Common myeloid progenitor, CD34-positive (primary cell): ENCODE data around the gene AKT1.

Experiments used
- CTCF ChIA-PET: fragments of 350-600 bp; sonication (Branson Sonifier 250); formaldehyde crosslinking; loops from one replicate; lab custom pipeline; 2021; ENCODE audit warnings: antibody characterized with exemption; lab: Charles Lee
- POLR2A ChIA-PET: fragments of 350-600 bp; sonication (Branson Sonifier 250); formaldehyde crosslinking; loops from one replicate; lab custom pipeline; 2021; ENCODE audit warnings: antibody characterized with exemption; lab: Charles Lee
- DNase-seq, 3 donors: peaks; one replicate each; pipeline versions ENCODE4 v3.0.0 to v3.0.0-alpha.2; 2013
- H3K27ac ChIP-seq, 2 experiments: 1 replicate in 1 of 2; 2 replicates in 1 of 2; pipeline ENCODE4 v1.7.0; 2013; ENCODE audit warnings: inconsistent platforms in 2 of 2, low read length in 2 of 2, mild to moderate bottlenecking in 2 of 2, low read depth in 1 of 2, moderate library complexity in 1 of 2; ENCODE audit not compliant: severe bottlenecking in 2 of 2, insufficient read depth in 1 of 2, poor library complexity in 1 of 2
- H3K27me3 ChIP-seq, 5 experiments: replicated peaks in 2 of 5; 1 replicate in 3 of 5; 2 replicates in 2 of 5; pipeline versions ENCODE4 v1.6.1 to v1.7.0; 2013; ENCODE audit warnings: low read length in 4 of 5, mild to moderate bottlenecking in 2 of 5, moderate library complexity in 2 of 5, inconsistent platforms in 1 of 5; ENCODE audit not compliant: insufficient read depth in 5 of 5, control insufficient read depth in 4 of 5
- H3K36me3 ChIP-seq, 4 experiments: 1 replicate in 2 of 4; 2 replicates in 2 of 4; pipeline versions ENCODE4 v1.6.1 to v1.7.0; 2013; ENCODE audit warnings: low read length in 3 of 4, control low read depth in 1 of 4, mild to moderate bottlenecking in 1 of 4; ENCODE audit not compliant: control insufficient read depth in 4 of 4, insufficient read depth in 4 of 4
- H3K4me1 ChIP-seq, 4 experiments: 1 replicate in 3 of 4; 2 replicates in 1 of 4; pipeline versions ENCODE4 v1.6.1 to v1.7.1; 2013; ENCODE audit warnings: low read length in 3 of 4, mild to moderate bottlenecking in 3 of 4, control low read depth in 1 of 4, inconsistent platforms in 1 of 4, moderate library complexity in 1 of 4; ENCODE audit not compliant: control insufficient read depth in 4 of 4, insufficient read depth in 4 of 4; ENCODE audit errors: control extremely low read depth in 1 of 4
- H3K4me3 ChIP-seq, 7 experiments: 1 replicate in 4 of 7; 2 replicates in 3 of 7; pipeline versions ENCODE4 v1.5.1 to v1.7.0; 2013; ENCODE audit warnings: mild to moderate bottlenecking in 7 of 7, low read length in 6 of 7, moderate library complexity in 6 of 7, inconsistent platforms in 2 of 7, low read depth in 2 of 7, control low read depth in 1 of 7; ENCODE audit not compliant: insufficient read depth in 4 of 7, control insufficient read depth in 1 of 7; ENCODE audit errors: extremely low read depth in 1 of 7
- H3K9me3 ChIP-seq, 5 experiments: 1 replicate in 4 of 5; 2 replicates in 1 of 5; pipeline versions ENCODE4 v1.6.1 to v1.7.1; 2013; ENCODE audit warnings: low read length in 4 of 5, mild to moderate bottlenecking in 2 of 5, inconsistent platforms in 1 of 5, low read depth in 1 of 5, moderate library complexity in 1 of 5; ENCODE audit not compliant: control insufficient read depth in 4 of 5, insufficient read depth in 2 of 5; ENCODE audit errors: control extremely low read depth in 1 of 5
- WGBS: methylation state at CpG from one replicate; pipeline ENCODE4 v1.1.5; 2013; ENCODE audit not compliant: insufficient coverage; 5-methylcytosine and 5-hydroxymethylcytosine counted together

AKT1 gene

DNA sequence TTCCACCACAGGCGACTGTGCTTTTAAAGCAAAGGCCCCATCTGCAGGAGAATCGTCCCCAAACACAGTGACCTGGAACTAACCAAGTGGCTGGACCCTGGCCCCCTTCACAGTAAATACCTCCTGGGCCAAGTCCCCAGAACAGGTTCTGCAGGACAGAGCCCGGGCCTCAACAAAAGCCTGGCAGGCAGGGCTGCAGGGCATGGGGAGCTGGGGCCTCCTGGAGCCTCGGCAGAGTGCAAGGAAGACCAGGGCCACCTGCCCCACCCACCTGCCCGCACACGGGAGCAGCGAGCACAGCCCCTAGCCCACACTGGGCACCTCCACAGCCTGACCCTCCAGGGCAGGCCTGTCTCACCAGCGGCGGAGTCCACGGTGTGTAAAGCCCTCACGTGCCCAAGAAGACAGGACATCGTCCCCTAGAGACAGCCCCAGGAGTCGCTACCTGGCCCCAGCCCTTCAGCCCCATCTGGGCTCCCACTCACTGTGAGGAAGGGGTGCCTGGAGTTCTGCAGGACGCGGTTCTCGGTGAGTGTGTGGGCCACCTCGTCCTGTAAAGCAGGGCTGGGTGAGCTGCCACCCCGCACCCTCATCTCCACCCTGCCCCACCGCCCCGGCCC lies 21.0 kb downstream of the AKT1 start:
- H3K4me1 ChIP-seq: peaks cover 0 to 3% (median 1%) of the 10 kb centered on the region in 4 experiments
- H3K9me3 ChIP-seq: peaks cover 0 to 8% (median 5%) of the 10 kb centered on the region in 5 experiments
- no peak overlapping the region for H3K27ac ChIP-seq
- no peak for DNase-seq
- ChIA-PET POLR2A (interaction anchor here (0.9 kb wide), 1 partner anchor 52 kb away, joined by 3 read pairs; no protein-coding TSS in a partner anchor), CTCF (no interaction called here)
- no peak overlapping the region for H3K4me3 ChIP-seq
- peaks cover 6 to 84% (median 59%) of the 10 kb centered on the region in 4 experiments for H3K36me3 ChIP-seq
- 94% methylated on average over 15 of the region's 20 CpGs for WGBS
- no peaks in the 10 kb centered on the region for H3K27me3 ChIP-seq

DNA sequence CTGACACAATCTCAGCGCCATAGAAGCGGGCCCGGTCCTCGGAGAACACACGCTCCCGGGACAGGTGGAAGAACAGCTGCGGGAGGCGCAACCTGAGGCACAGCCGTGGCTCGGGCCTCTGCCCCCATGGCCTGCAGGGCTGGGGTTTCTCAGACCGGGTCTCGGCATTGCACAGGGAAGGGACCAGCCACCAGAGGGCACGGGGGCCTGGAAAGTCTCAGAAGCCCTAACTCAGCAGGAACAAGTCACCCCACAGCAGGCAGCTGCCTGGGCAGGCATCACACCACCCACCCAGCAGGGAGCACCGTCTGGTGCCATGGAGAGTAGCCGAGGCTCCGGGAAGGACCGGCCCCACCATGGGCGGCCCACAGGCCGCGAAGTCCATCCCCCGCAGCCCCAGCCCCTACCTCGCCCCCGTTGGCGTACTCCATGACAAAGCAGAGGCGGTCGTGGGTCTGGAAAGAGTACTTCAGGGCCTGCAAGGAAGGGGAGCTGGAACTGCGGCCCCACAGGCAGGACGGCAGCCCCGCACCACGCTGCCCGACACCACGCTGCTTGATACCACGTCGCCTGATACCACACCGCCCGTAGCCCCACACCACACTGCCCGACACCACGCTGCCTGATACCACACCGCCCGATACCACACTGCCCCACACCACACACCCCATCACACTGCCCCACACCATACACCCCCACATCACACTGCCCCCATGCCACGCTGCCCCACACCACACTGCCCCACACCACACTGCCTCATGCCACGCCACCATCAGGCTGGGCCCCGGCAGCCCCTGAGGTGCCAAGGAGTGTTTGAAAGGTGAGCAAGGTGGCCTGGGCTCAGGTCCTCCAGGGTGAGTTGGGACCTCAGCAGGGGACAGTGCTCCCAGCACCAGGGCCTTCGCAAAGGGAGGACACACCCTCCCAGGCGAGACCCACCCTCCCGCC lies 21.8 kb downstream of the AKT1 start:
- no peaks in the 10 kb centered on the region for H3K27me3 ChIP-seq
- CTCF ChIA-PET: interaction anchor here (1.3 to 1.9 kb wide), 4 partner anchors 10 to 430 kb away, joined by 3 to 7 read pairs (median 4); no protein-coding TSS in a partner anchor
- WGBS: 93% methylated on average over 30 of the region's 46 CpGs
- DNase-seq: no peak
- H3K36me3 ChIP-seq: peaks cover 6 to 82% (median 55%) of the 10 kb centered on the region in 4 experiments
- peaks cover 0 to 8% (median 5%) of the 10 kb centered on the region in 5 experiments for H3K9me3 ChIP-seq
- no peak overlapping the region for H3K27ac ChIP-seq
- no peak overlapping the region for H3K4me3 ChIP-seq
- peaks cover 0 to 6% (median 2%) of the 10 kb centered on the region in 4 experiments for H3K4me1 ChIP-seq
- POLR2A ChIA-PET: no interaction called here

DNA sequence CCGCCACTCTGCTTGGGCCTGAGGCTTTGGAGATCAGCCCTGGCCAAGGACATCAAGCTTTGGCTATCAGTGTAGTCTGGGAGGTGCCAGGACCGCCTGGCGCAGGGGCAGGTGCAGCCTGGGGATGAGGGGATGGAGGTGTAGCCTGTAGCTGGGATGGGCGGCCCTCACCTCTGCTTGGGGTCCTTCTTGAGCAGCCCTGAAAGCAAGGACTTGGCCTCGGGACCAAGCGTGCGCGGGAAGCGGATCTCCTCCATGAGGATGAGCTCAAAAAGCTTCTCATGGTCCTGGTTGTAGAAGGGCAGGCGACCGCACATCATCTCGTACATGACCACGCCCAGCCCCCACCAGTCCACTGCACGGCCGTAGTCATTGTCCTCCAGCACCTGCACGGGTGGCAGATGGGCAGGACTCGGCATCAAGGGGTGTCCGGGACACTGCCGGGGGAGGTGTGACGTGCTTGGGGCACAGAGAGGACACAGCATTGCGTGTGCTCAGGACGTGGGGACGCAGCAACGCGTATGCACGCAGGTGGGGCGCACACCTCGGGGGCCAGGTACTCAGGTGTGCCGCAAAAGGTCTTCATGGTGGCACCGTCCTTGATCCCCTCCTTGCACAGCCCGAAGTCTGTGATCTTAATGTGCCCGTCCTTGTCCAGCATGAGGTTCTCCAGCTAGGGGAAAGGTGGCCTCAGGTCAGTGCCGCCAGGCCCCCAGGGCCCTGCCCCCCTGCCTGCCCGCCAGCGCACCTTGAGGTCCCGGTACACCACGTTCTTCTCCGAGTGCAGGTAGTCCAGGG lies 22.6 kb downstream of the AKT1 start:
- no peak for DNase-seq
- peaks cover 6 to 79% (median 52%) of the 10 kb centered on the region in 4 experiments for H3K36me3 ChIP-seq
- H3K27me3 ChIP-seq: no peaks in the 10 kb centered on the region
- H3K9me3 ChIP-seq: peaks cover 0 to 8% (median 5%) of the 10 kb centered on the region in 5 experiments
- no peak overlapping the region for H3K27ac ChIP-seq
- H3K4me3 ChIP-seq: no peak overlapping the region
- CTCF ChIA-PET: interaction anchor here (1.2 to 1.9 kb wide), 5 partner anchors 9 to 431 kb away, joined by 3 to 7 read pairs (median 3); no protein-coding TSS in a partner anchor
- 96% methylated on average over 36 of the region's 38 CpGs for WGBS
- POLR2A ChIA-PET: no interaction called here
- H3K4me1 ChIP-seq: peaks cover 0 to 8% (median 4%) of the 10 kb centered on the region in 4 experiments

DNA sequence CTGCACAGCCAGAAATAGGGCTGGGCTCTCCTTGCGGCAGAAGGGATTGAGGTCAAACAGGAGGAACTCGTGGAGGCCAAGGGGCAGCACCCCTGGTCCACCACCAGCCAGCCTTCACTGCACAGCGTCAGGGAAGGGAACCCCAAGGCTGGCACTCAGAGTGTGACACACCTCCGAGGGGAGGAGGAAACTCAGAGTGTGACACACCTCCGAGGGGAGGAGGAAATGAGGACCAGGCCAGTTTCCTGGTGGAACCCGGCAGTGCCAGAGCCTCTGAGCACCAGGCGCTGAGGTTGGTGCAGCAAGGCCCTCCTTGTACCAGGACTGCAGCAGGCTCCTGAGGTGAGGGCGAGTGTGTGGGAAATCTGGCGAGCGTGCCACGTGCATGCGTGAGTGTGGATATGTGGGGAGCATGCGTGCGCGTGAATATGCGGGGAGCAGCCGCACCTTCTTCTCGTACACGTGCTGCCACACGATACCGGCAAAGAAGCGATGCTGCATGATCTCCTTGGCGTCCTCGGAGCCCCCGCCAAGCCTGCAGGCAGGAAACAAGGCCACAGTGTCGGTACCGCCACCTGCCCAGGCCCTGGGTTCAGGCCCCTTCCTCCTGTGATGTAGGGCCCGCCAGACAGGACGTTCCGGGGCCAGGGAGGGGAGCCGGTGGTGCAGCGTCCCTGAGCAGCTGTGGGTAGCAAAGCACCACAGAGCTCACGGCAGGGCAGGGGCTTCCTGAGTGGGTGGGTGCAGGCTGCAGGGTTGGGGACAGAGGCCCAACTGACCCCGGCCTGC lies 23.4 kb downstream of the AKT1 start:
- Histone ChIP-seq H3K27ac (no peak overlapping the region), H3K36me3 (peaks cover 6 to 76% (median 50%) of the 10 kb centered on the region in 4 experiments), H3K4me3 (no peak overlapping the region), H3K4me1 (peaks cover 0 to 8% (median 4%) of the 10 kb centered on the region in 4 experiments), H3K27me3 (no peaks in the 10 kb centered on the region), H3K9me3 (peaks cover 0 to 8% (median 5%) of the 10 kb centered on the region in 5 experiments)
- DNase-seq: no peak
- WGBS: 87% methylated on average over 27 of the region's 34 CpGs
- POLR2A ChIA-PET: no interaction called here
- CTCF ChIA-PET: interaction anchor here (1.0 to 3.7 kb wide), 9 partner anchors 8 to 431 kb away, joined by 3 to 23 read pairs (median 4); no protein-coding TSS in a partner anchor

DNA sequence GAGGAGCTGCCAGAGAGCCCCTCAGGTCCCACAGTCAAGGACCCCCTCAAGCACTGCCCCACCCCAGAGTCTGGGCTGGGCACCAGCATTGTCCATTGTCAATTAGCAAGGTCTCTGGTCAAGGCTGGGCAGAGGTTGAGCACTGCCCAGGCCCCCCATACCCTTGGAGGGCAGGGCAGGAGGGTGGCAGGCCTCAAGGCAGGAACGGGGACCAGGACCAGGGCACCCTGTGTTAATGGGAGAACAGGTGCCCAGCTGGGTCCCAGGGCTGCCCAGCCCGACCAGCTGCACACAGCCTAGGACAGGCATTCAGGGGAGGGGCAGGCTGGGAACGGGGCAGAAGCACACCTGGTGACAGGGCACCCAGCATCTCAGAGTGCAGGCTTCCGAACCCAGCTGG lies 24.2 kb downstream of the AKT1 start:
- H3K27me3 ChIP-seq: no peaks in the 10 kb centered on the region
- peaks cover 6 to 68% (median 48%) of the 10 kb centered on the region in 4 experiments for H3K36me3 ChIP-seq
- ChIA-PET CTCF (interaction anchor here (0.9 to 3.7 kb wide), 10 partner anchors 10 to 272 kb away, joined by 3 to 23 read pairs (median 4); partner anchors contain the start of gene SIVA1), POLR2A (interaction anchor here (0.6 kb wide), 1 partner anchor 149 kb away, joined by 3 read pairs; no protein-coding TSS in a partner anchor)
- 98% methylated on average over 4 of the region's 4 CpGs for WGBS
- H3K4me1 ChIP-seq: peaks cover 0 to 8% (median 4%) of the 10 kb centered on the region in 4 experiments
- H3K27ac ChIP-seq: no peak overlapping the region
- peaks cover 0 to 8% (median 6%) of the 10 kb centered on the region in 5 experiments for H3K9me3 ChIP-seq
- H3K4me3 ChIP-seq: no peak overlapping the region
- no peak for DNase-seq
